Smooth muscle cell (in vitro differentiated cells): ENCODE data around the gene NOD1. TPM values are rescaled to one million over a fixed set of nuclear protein-coding genes. Genes with fewer than 3 reads are reported as not detected.

Experiments
- DNase-seq: peaks from one replicate; lab custom pipeline; 2025; ENCODE audit not compliant: unreplicated experiment; lab: John Stamatoyannopoulos, UW
- H2AFZ ChIP-seq: fragments of 200-600 bp; sonication (generic); 2 replicates; pipeline ENCODE4 v1.6.0; 2016; ENCODE audit warnings: antibody characterized with exemption, low read depth, mild to moderate bottlenecking
- H3F3A ChIP-seq: fragments of 200-600 bp; sonication (generic); 2 replicates; pipeline ENCODE4 v1.6.0; 2017; ENCODE audit warnings: antibody characterized with exemption, low read depth
- H3K27ac ChIP-seq: fragments of 200-600 bp; sonication (generic); 2 replicates; pipeline ENCODE4 v1.5.1; 2016; ENCODE audit warnings: low read depth, mild to moderate bottlenecking
- H3K27me3 ChIP-seq: fragments of 200-600 bp; sonication (generic); 2 replicates; pipeline ENCODE4 v1.6.1; 2016; ENCODE audit warnings: low read depth, mild to moderate bottlenecking
- H3K36me3 ChIP-seq: fragments of 200-600 bp; sonication (generic); 2 replicates; pipeline ENCODE4 v1.5.1; 2016; ENCODE audit warnings: low read depth
- H3K4me1 ChIP-seq: fragments of 200-600 bp; sonication (generic); 2 replicates; pipeline ENCODE4 v1.5.1; 2016; ENCODE audit warnings: low read depth
- H3K4me2 ChIP-seq: fragments of 200-600 bp; sonication (generic); 2 replicates; pipeline ENCODE4 v1.6.0; 2016; ENCODE audit warnings: mild to moderate bottlenecking
- H3K4me3 ChIP-seq: fragments of 200-600 bp; sonication (generic); 2 replicates; pipeline ENCODE4 v1.5.1; 2016; ENCODE audit warnings: mild to moderate bottlenecking
- H3K79me2 ChIP-seq: fragments of 200-600 bp; sonication (generic); 2 replicates; pipeline ENCODE4 v1.6.0; 2016; ENCODE audit warnings: low read depth, mild to moderate bottlenecking
- H3K9ac ChIP-seq: fragments of 200-600 bp; sonication (generic); 2 replicates; pipeline ENCODE4 v1.6.0; 2016; ENCODE audit warnings: low read depth
- H3K9me3 ChIP-seq: fragments of 200-600 bp; sonication (generic); replicated peaks from 2 replicates; pipeline ENCODE4 v1.5.1; 2016; ENCODE audit warnings: low read depth
- H4K20me1 ChIP-seq: fragments of 200-600 bp; sonication (generic); 2 replicates; pipeline ENCODE4 v1.6.0; 2016; ENCODE audit warnings: low read depth
- WGBS: methylation state at CpG from one replicate; pipeline ENCODE4 v1.1.7; 2016; ENCODE audit warnings: low lambda C conversion rate; 5-methylcytosine and 5-hydroxymethylcytosine counted together
- polyA plus RNA-seq: library from polyadenylated mRNA; unstranded; fragments of >200 nt; fragmentation: Nextera tagmentation; extraction: Ambion mirVana; gene quantifications from 2 replicates; pipeline ENCODE4 v1.2.1, GENCODE V29; 2016
- total RNA-seq: library from RNA; depleted of rRNA; stranded (reverse); fragments of >200 nt; gene quantifications from 2 replicates; pipeline ENCODE4 v1.2.3, GENCODE V29; 2014
- TF ChIP-seq, protein P1 (sequence below): fragments of 200-600 bp; sonication (generic); IDR thresholded peaks from 2 replicates; pipeline ENCODE4 v1.5.1; 2017; ENCODE audit warnings: borderline replicate concordance, mild to moderate bottlenecking, antibody characterized with exemption; ENCODE audit not compliant: insufficient read depth, poor library complexity, severe bottlenecking

NOD1 gene
- total and polyA plus RNA-seq, 2 experiments from 2014 or later, result 8.6 to 10.5 TPM

DNA sequence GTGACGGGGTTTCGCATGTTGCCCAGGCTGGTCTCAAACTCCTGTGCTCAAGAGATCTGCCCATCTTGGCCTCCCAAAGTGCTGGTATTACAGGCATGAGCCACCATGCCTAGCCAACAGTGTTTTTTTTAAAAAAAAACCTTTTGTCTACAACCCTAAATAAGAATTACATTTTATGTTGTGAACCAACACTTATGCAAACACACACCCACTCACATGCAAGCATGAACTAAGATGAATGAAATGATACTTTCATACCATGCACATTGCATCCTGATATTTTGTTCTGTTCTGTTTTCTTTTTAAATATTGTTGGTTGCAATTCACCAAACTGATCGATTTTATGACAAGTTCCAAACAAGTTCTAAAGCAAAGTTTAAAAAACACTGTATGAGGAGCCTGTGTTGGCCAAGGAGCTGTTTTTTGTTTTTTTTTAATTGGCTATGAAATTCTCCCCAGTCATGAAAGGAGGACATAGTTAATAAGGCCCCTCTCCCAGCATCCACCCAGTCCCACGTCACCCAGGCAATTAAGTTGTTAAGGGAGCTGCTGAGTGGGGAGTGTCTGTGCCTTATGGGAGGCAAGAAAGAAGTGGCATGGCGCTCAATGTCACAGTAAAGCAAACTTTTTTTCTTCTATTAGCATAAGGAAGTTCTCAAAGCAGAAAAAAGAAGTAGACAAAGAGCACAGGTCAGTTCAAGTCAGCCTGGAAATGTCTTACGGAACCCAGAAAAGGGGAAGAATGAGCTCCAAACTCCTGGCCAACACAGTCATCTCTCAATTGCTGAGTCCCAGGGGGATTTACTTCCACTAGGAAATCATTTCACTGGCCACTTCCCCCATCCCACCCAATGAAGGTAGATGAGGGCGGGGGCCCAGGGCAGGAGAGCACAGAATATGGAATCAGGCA, 50.1 kb downstream of the NOD1 start:
- H3K79me2 ChIP-seq, result no peaks in the 10 kb centered on the region
- H3K4me1 ChIP-seq, result no peaks in the 10 kb centered on the region
- no peaks in the 10 kb centered on the region for H4K20me1 ChIP-seq
- H3K27me3 ChIP-seq, result no peaks in the 10 kb centered on the region
- H3K9ac ChIP-seq, result no peak overlapping the region
- no peak overlapping the region for H3K4me2 ChIP-seq
- TF ChIP-seq, protein P1, sequence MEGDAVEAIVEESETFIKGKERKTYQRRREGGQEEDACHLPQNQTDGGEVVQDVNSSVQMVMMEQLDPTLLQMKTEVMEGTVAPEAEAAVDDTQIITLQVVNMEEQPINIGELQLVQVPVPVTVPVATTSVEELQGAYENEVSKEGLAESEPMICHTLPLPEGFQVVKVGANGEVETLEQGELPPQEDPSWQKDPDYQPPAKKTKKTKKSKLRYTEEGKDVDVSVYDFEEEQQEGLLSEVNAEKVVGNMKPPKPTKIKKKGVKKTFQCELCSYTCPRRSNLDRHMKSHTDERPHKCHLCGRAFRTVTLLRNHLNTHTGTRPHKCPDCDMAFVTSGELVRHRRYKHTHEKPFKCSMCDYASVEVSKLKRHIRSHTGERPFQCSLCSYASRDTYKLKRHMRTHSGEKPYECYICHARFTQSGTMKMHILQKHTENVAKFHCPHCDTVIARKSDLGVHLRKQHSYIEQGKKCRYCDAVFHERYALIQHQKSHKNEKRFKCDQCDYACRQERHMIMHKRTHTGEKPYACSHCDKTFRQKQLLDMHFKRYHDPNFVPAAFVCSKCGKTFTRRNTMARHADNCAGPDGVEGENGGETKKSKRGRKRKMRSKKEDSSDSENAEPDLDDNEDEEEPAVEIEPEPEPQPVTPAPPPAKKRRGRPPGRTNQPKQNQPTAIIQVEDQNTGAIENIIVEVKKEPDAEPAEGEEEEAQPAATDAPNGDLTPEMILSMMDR, result no peak
- H3K9me3 ChIP-seq, result no peaks in the 10 kb centered on the region
- DNase-seq, result no peak
- no peaks in the 10 kb centered on the region for H3K36me3 ChIP-seq
- 91% methylated on average over 7 of the region's 7 CpGs for WGBS
- H2AFZ ChIP-seq, result no peak overlapping the region
- H3K27ac ChIP-seq, result no peak overlapping the region
- no peaks in the 10 kb centered on the region for H3F3A ChIP-seq
- no peak overlapping the region for H3K4me3 ChIP-seq

DNA sequence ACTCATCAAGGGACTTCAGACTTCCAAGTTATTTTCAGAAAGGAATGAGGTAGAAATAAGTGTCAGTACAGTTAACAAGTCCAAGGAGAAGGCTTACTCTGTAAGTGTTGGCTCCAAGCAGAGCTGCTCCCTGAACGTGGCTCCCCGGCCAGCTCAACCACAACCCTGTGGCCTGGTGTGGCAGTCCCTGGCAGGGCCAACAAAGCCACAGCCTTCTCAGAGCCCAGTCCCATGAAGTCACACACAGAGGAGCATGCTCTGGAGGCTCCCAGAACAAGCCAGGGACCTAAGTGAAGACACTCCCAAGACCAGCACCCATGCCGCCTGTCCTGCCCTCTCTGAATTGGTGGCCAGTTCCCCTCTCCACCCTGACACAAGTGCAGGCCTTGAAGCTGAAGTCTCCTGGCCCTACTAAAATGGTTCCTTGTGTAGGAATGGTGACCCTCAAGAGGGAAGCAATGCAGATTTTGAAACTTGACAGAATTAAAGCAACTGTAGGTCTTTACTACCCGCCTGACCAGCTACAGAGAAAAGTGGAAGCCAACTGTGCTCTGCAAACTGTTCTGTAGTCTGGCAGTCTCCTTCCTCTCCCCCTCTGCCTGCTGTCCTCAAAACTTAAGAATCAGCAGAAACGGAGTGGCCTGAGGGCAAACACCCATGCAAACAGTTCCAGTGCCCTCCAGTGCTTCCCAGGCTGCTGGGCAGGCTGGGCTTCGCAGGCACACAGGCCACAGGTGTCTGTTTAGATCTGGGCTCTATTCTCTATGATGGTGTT, 51.1 kb downstream of the NOD1 start:
- TF ChIP-seq, protein P1, result no peak
- Histone ChIP-seq H3K36me3 (no peaks in the 10 kb centered on the region), H2AFZ (no peak overlapping the region), H3K27ac (no peak overlapping the region), H3K4me3 (no peak overlapping the region), H3K4me1 (no peaks in the 10 kb centered on the region), H3K4me2 (no peak overlapping the region), H3F3A (no peaks in the 10 kb centered on the region), H3K9ac (no peak overlapping the region), H3K79me2 (no peaks in the 10 kb centered on the region), H3K9me3 (no peaks in the 10 kb centered on the region), H3K27me3 (no peaks in the 10 kb centered on the region), H4K20me1 (no peaks in the 10 kb centered on the region)
- no peak for DNase-seq
- 92% methylated on average over 6 of the region's 6 CpGs for WGBS

DNA sequence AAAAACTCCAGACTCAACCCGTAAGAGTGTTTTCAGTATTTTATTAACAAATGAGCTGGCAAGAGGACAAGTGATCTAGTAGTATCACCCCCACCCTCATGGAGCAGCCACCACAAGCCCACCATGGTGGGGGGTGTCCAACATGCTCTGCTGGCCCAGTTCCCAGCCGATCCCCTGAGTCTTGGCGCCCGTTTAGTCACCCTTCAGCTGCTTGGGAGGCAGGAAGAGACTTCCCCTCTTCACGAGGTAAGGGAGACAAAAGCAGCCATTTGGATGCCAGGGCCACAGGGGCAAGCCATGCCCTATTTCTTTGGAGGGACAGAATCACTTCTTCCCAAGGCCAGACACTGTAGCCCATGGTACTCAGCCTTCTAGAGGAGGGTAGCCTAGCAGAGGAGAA, 54.1 kb downstream of the NOD1 start:
- WGBS, result 96% methylated on average over 5 of the region's 5 CpGs
- Histone ChIP-seq H3K36me3 (no peaks in the 10 kb centered on the region), H3K79me2 (no peaks in the 10 kb centered on the region), H3K4me3 (no peak overlapping the region), H2AFZ (no peak overlapping the region), H3K9me3 (no peaks in the 10 kb centered on the region), H3K4me1 (peaks cover 5% of the 10 kb centered on the region), H4K20me1 (no peaks in the 10 kb centered on the region), H3K27me3 (no peaks in the 10 kb centered on the region), H3K27ac (no peak overlapping the region), H3F3A (no peaks in the 10 kb centered on the region), H3K4me2 (no peak overlapping the region), H3K9ac (no peak overlapping the region)
- DNase-seq, result no peak
- TF ChIP-seq, protein P1, result no peak
